Osteoblast (primary cell): ENCODE measurements around the gene GDF9. TPM values are rescaled to one million over a fixed set of nuclear protein-coding genes. Genes with fewer than 3 reads are reported as not detected.
A peak's percentile ranks its signal among the peaks of the same experiment; 100 is the strongest.

ENCODE experiments used
- DNase-seq: peaks from one replicate; pipeline ENCODE4 v3.0.0; 2011; ENCODE audit warnings: low spot score, mixed read lengths; ENCODE audit not compliant: insufficient read length; ENCODE audit errors: missing footprints
- H2AFZ ChIP-seq: 2 replicates; pipeline ENCODE4 v1.6.0; 2011; ENCODE audit warnings: mild to moderate bottlenecking, low read length
- H3K27ac ChIP-seq: 2 replicates; pipeline ENCODE4 v1.5.1; 2011; ENCODE audit warnings: mild to moderate bottlenecking, low read depth, low read length, moderate library complexity
- H3K27me3 ChIP-seq: 2 replicates; pipeline ENCODE4 v1.6.0; 2012; ENCODE audit warnings: mild to moderate bottlenecking, control low read depth, inconsistent platforms, low read length, moderate library complexity; ENCODE audit not compliant: insufficient read depth
- H3K36me3 ChIP-seq: 2 replicates; pipeline ENCODE4 v1.5.1; 2011; ENCODE audit warnings: mild to moderate bottlenecking, low read length, control low read depth, moderate library complexity; ENCODE audit not compliant: insufficient read depth
- H3K4me1 ChIP-seq: 2 replicates; pipeline ENCODE4 v1.5.1; 2011; ENCODE audit warnings: mild to moderate bottlenecking, low read length, control low read depth, moderate library complexity; ENCODE audit not compliant: insufficient read depth
- H3K4me2 ChIP-seq: 2 replicates; pipeline ENCODE4 v1.6.0; 2011; ENCODE audit warnings: mild to moderate bottlenecking, low read length; ENCODE audit not compliant: insufficient read depth
- H3K4me3 ChIP-seq: fragments of 200-600 bp; sonication (generic); 3 replicates; pipeline ENCODE4 v1.5.1; 2012; ENCODE audit warnings: mild to moderate bottlenecking, low read length, inconsistent platforms; ENCODE audit not compliant: insufficient read depth
- H3K79me2 ChIP-seq: 2 replicates; pipeline ENCODE4 v1.6.0; 2012; ENCODE audit warnings: mild to moderate bottlenecking, low read length, control low read depth, inconsistent platforms; ENCODE audit not compliant: insufficient read depth
- H3K9me3 ChIP-seq: 2 replicates; pipeline ENCODE4 v1.5.1; 2011; ENCODE audit warnings: low read depth, low read length, control low read depth
- H4K20me1 ChIP-seq: 2 replicates; pipeline ENCODE4 v1.6.0; 2012; ENCODE audit warnings: mild to moderate bottlenecking, low read length, control low read depth; ENCODE audit not compliant: insufficient read depth
- total RNA-seq: library from RNA; depleted of rRNA; stranded (reverse); fragments of >200 nt; gene quantifications from 2 replicates; pipeline ENCODE4 v1.2.3, GENCODE V29; 2012
- TF ChIP-seq, protein P1 (sequence below): IDR thresholded peaks from 2 replicates; pipeline ENCODE4 v1.5.1; 2011; ENCODE audit warnings: mild to moderate bottlenecking, low read depth, low read length, moderate library complexity; ENCODE audit errors: extremely low read depth

The GDF9 gene
- total RNA-seq, 1 donor: 0.36 TPM

DNA sequence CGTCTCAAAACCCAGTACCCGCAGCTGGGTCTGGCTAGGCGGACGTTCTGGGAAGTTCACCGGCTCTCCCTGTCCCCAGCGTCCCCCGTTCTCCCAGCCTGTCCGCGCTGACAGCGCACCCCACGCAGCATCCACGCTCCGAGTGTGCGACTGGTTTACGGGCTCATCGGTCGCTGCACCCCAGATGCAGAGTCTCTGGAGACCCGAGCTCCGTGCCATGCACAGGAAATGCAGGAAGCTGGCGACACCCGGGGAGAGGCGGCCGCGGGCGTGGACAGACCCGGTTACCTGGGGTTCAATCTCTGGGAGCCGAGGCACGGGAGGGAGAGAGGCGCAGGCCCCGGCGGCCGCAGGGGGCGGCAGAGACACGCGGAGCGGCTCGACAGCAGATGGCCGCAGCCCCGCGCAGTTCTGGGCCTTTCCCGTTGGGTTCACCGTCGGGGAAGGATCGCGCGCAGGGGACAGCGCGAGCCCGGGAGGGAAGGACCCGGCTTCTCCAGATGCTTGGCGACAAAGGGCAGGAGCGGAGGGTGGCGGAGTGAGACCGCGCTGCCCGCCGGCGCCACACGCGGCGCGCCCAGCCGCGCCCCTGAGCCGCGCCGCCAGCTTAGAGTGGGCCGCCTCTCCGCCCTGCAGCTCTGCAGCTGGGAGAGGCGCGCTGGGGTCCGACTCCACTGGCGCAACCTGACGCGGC lies 36.4 kb downstream of the GDF9 start:
- Histone ChIP-seq H3K4me3 (peak overlapping the region; percentile 85), H3K27ac (peak overlapping the region; percentile 56), H3K9me3 (no peaks in the 10 kb centered on the region), H3K27me3 (no peaks in the 10 kb centered on the region), H4K20me1 (peaks cover 11% of the 10 kb centered on the region), H2AFZ (peak overlapping the region; percentile 86), H3K4me2 (peak overlapping the region; percentile 90), H3K36me3 (peaks cover 3% of the 10 kb centered on the region), H3K4me1 (peaks cover 6% of the 10 kb centered on the region), H3K79me2 (peaks cover 16% of the 10 kb centered on the region)
- peak; percentile 100 for DNase-seq
- TF ChIP-seq, protein P1, sequence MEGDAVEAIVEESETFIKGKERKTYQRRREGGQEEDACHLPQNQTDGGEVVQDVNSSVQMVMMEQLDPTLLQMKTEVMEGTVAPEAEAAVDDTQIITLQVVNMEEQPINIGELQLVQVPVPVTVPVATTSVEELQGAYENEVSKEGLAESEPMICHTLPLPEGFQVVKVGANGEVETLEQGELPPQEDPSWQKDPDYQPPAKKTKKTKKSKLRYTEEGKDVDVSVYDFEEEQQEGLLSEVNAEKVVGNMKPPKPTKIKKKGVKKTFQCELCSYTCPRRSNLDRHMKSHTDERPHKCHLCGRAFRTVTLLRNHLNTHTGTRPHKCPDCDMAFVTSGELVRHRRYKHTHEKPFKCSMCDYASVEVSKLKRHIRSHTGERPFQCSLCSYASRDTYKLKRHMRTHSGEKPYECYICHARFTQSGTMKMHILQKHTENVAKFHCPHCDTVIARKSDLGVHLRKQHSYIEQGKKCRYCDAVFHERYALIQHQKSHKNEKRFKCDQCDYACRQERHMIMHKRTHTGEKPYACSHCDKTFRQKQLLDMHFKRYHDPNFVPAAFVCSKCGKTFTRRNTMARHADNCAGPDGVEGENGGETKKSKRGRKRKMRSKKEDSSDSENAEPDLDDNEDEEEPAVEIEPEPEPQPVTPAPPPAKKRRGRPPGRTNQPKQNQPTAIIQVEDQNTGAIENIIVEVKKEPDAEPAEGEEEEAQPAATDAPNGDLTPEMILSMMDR: peak; percentile 78

DNA sequence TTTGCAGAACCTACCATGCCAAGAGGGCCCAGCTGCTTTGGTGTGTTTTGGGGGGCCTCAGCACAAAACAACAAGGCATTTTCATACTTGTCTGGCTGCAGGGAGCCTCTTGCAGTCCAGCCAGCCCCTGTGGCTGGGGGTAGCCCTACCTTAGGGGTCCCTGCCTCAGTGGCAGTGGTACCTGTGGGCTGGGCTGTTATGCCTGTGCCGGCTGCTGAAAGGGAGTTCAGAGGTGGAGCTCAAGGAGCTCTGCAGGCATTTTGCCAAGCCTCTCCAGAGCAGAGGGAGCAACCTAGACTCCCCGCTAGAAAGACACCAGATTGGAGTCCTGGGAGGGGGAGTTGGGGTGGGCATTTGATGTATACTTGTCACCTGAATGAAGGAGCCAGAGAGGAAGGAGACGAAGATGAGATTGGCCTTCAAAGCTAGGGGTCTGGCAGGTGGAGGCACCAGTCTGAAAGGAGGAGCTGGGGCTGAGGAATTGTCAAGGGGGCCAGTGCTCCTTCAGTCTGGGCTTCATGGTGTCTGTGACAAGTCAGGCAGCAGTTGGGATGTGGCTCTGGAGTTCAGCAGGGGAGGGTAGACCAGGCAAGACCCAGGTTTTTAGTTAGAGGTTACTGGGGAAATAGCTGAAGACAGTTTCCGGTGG lies 37.3 kb downstream of the GDF9 start:
- Histone ChIP-seq H2AFZ (peak overlapping the region; percentile 86), H3K79me2 (peaks cover 16% of the 10 kb centered on the region), H3K27me3 (no peaks in the 10 kb centered on the region), H3K36me3 (peaks cover 6% of the 10 kb centered on the region), H4K20me1 (peaks cover 11% of the 10 kb centered on the region), H3K9me3 (no peaks in the 10 kb centered on the region), H3K4me2 (peak overlapping the region; percentile 90), H3K27ac (no peak overlapping the region), H3K4me3 (peak overlapping the region; percentile 85), H3K4me1 (peaks cover 6% of the 10 kb centered on the region)
- TF ChIP-seq, protein P1: no peak
- DNase-seq: peak; percentile 80

DNA sequence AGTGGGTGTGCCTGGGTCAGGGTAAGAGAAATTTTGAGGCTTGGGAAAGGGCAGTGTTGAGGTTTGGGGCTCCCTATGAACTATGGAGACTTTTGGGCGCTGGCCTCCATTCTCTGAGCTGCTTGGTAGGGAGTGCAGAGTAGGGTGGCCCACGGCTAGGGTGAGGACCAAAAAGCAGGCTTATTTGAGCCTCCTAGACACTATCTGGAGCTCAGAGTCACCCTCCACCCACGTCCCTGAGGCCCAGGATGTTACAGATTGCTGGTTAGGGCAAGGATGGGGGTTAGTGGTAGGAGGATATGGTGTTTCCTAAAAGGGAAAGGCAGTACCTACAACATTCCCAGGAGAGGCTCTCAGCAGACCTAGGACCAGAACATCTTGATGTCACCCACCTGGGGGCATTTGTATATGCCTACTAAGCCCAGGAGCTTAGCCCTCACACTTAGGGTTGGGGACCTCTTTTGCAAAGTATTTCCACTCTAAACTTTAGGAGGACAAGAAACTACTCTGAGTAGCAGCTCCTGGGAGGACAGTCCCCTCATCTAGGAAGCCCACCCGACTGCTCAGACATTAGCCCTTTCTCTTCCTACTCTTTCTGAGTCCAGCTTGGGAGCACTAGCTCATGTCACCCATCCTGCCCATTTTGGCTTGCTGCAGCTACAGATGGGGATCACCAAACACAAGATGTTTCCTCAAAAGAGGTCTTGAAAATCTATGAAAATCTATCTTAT lies 38.2 kb downstream of the GDF9 start:
- Histone ChIP-seq H3K36me3 (peaks cover 6% of the 10 kb centered on the region), H3K4me1 (peaks cover 6% of the 10 kb centered on the region), H3K27me3 (no peaks in the 10 kb centered on the region), H3K27ac (no peak overlapping the region), H3K79me2 (peaks cover 16% of the 10 kb centered on the region), H2AFZ (no peak overlapping the region), H3K9me3 (no peaks in the 10 kb centered on the region), H4K20me1 (peaks cover 11% of the 10 kb centered on the region), H3K4me2 (no peak overlapping the region), H3K4me3 (no peak overlapping the region)
- peak; percentile 71 for DNase-seq
- TF ChIP-seq, protein P1: no peak
